Measurements from ENCODE around the gene MTSS2.

The MTSS2 gene

GRCh38 chr16:70713824-70714223, 28.0 kb upstream of the MTSS2 start:
- no peak for DNase-seq

GRCh38 chr16:70713342-70713741, 27.5 kb upstream of the MTSS2 start:
- no peak for DNase-seq

- no peak for DNase-seq
These were observed 27.1 kb upstream of the MTSS2 start for GRCh38 chr16:70712942-70713341.

GRCh38 chr16:70712359-70712758, 26.5 kb upstream of the MTSS2 start:
- DNase-seq, result no peak

- DNase-seq, result no peak
These were observed 25.6 kb upstream of the MTSS2 start for GRCh38 chr16:70711211-70712031.

GRCh38 chr16:70710422-70711210, 24.8 kb upstream of the MTSS2 start:
- no peak for DNase-seq

- DNase-seq, result no peak
These were observed 24.1 kb upstream of the MTSS2 start for GRCh38 chr16:70709942-70710341.

- no peak for DNase-seq
These were observed 23.6 kb upstream of the MTSS2 start for GRCh38 chr16:70709457-70709856.

GRCh38 chr16:70708366-70709246, 22.8 kb upstream of the MTSS2 start:
- no peak for DNase-seq

GRCh38 chr16:70706948-70707465, 21.2 kb upstream of the MTSS2 start:
- no peak for DNase-seq

- no peak for DNase-seq
These were observed 19.2 kb upstream of the MTSS2 start for GRCh38 chr16:70705056-70705455.

- DNase-seq, result no peak
These were observed 18.7 kb upstream of the MTSS2 start for GRCh38 chr16:70704586-70704985.

- DNase-seq, result no peak
These were observed 18.1 kb upstream of the MTSS2 start for GRCh38 chr16:70703835-70704381.

- DNase-seq, result no peak
These were observed 17.4 kb upstream of the MTSS2 start for GRCh38 chr16:70703041-70703834.

- DNase-seq, result no peak
These were observed 16.8 kb upstream of the MTSS2 start for GRCh38 chr16:70702624-70703023.

GRCh38 chr16:70701998-70702397, 16.1 kb upstream of the MTSS2 start:
- DNase-seq, result no peak

GRCh38 chr16:70701596-70701995, 15.7 kb upstream of the MTSS2 start:
- no peak for DNase-seq

GRCh38 chr16:70701036-70701435, 15.2 kb upstream of the MTSS2 start:
- DNase-seq, result no peak

- DNase-seq, result no peak
These were observed 14.5 kb upstream of the MTSS2 start for GRCh38 chr16:70700101-70701020.

GRCh38 chr16:70699696-70700095, 13.8 kb upstream of the MTSS2 start:
- DNase-seq, result no peak

- no peak for DNase-seq
These were observed 13.0 kb upstream of the MTSS2 start for GRCh38 chr16:70698901-70699300.
